IPS DF 19.7 (cell line): Measurements from ENCODE around the gene PTTG1IP.

ENCODE experiments used
- DNase-seq: peaks from one replicate; pipeline ENCODE4 v3.0.0-alpha.2; 2013; ENCODE audit warnings: low read depth, low spot score

PTTG1IP gene

DNA sequence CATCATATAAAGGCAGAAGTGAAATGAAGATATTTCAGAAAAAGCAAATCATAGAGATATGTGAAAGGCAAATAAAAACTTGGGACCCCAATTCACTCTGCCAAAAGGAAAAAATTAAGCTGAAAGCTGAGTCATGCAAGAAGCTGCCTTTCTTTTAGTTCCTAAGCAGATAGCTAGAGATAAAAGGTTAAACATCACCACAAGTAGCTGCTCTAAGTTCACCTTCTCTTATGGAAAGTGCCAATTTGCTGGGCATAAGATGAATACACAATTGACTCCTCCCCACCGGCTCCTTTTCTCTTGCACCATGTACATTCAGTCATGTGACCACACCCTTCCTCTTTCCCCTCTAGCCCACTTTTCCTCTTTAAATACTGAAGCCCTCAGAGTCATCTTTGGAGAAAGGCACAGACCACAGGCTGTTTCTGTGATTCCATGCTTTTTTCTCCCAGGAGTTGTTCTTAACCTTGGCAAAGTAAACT, 50.3 kb downstream of the PTTG1IP start:
- no peak for DNase-seq

DNA sequence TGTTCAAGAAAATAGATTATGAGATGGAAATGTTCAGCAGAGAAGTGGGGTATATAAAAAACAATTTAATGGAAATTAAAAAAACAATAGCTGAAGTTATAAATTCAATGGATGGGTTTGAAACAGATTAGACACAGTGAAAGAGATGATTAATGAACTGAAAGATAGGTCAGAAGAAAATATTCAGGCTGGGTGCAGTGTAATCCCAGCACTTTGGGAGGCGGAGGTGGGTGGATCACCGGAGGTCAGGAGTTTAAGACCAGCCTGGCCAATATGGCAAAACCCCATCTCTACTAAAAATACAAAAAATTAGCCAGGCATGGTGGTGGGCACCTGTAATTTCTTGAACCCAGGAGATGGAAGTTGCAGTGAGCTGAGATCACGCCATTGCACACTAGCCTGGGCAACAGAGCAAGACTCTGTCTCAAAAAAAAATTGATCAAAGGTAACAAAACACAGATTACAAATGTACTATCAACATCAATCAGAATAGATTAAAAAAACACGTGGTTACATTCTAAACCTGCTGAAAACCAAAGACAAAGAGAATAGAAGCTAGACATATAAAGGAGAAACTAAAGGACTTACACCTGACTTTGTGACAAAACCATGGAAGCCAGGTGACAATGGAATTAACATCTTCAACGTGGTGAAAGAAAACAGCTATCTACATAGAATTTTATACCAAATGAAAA, 50.9 kb downstream of the PTTG1IP start:
- DNase-seq = no peak

DNA sequence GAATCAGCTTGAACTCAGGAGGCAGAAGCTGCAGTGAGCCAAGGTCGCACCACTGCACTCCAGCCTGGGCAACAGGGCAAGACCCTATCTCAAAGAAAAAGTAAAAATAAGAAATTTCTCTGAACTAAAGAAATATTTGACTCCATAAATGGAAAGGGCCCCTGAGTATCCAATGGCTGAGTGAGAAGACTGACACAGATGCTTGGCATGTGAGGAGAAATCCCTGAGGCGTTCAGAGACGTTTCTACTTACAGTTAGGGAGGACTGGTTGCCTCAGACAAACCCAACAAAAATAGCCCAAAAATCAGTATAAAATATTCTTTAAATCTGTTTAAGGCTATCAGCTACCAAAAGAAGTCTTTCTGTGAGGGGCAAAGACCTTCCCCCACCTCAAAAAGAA, 52.6 kb downstream of the PTTG1IP start:
- DNase-seq = no peak

DNA sequence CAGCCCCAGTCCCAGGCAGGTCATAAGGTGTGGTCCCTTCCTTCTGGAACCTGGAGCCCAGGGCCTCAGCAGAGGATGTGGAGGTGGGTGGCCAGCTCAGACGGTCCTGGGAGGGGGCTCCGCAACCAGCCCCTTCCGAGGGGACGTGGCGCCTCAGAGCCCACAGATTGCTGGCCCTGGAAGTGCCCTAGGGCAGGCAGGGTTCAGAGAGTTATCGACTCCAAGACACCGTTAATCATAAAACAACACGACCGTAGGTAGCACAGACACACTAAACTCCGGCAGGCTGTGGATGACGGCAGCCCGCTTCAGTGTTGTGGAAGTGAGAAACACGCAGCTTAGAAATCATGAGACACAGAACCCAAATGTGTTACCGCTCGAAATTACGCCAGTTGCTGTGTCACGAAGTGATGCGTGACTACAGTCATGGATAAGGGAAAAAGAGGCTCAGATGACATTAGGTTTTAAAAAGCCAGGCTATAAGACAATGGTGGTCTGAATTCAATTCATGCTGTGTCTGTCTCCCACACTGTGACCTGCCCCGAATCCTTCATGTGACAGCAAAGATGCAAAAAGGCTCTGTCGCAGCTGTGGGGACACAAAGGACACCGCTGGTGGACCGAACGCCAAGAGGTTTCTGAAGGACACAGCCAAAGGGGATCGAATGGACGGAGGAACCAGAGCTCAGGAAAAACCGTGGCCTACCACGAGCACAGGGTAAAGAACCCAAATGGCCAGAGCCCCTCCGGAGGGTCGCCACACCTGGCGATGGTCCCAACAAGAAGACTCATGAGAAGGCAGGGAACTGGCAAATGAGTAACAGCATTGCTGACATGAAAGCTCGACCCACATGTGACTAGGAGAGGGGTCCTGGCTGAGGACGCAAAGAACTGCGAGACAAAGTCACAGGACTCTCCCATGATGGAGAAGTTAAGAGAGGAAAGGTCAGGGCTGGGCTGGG, 53.9 kb downstream of the PTTG1IP start:
- DNase-seq = no peak

DNA sequence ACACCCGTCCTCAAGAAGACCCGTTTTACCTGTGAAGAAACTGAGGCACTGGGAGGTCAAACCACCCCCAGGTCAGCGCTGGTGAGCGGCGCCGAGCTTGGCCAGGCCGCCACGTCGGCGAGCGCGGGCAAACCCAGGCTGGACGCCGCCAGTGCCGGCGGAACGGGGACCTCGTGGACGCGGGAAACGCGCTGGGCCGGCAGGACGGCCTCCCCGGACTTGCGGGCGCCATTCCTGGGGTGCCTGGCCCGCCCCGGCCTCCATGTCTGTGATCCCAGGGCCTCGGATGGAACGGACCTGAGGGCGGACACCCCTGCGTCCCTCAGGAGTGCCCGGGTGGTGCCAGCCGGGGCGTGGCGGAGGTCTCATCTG, 54.9 kb downstream of the PTTG1IP start:
- no peak for DNase-seq

DNA sequence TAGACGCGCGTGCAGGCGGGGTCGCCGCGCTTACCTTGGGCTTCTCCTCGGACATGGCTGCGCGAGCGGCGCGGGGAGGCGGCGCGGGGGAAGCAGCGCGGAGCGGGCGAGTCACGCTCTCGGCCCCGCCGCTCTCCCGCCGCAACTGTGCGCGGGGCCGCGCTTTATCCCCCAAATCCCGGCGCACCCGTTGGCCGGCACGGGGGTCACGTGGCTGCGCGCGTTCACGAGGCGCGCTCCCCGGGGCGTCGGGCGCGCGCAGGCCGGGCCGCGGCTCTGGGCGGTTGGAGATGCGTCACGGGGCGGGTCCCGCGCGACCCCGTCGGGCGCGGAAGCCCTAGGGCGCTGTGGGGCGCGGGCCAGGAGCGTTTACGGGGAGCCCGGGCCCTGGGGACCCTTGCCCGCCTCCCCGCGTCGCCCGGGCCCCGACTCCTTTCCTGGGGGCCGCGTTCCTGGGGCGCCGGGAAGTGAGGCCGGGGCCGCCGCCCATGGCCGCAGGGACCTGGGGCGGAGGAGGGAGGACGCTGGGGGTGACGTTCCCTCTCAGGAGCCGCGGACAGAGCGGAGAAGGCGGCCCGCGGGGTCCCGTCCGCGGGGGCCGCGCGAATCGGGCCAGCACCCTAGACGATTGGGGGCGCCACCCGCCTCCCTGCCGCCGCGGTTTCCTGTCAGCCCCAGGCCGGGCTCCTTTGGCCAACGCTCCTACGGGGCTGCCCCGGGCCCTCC, 55.4 kb downstream of the PTTG1IP start, which contains the start of gene SUMO3:
Gene SUMO3, minus strand, starts transcription at position 149 of the 726 bp plus-strand sequence. Its CDS starts 94 bp downstream, at position 55.
- no peak for DNase-seq

DNA sequence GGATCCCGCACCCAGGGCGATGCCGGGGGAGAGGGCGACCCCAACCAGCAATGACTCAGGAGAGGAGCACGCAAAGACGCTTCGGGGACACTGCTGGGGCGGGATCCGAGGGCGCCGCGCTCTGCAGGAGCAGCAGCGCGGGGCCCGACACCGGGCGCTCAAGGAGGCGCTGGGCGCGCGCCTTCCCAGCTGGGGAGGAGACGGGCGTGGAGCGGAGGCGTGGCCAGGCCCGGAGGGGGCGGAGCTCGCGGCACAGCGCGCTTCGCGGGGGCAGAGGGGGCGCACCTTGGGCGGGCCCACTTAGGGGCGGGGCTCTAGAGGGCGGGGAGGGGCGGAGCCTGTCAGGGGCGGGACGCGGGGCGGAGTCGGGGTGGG, 56.0 kb downstream of the PTTG1IP start:
- DNase-seq = no peak

DNA sequence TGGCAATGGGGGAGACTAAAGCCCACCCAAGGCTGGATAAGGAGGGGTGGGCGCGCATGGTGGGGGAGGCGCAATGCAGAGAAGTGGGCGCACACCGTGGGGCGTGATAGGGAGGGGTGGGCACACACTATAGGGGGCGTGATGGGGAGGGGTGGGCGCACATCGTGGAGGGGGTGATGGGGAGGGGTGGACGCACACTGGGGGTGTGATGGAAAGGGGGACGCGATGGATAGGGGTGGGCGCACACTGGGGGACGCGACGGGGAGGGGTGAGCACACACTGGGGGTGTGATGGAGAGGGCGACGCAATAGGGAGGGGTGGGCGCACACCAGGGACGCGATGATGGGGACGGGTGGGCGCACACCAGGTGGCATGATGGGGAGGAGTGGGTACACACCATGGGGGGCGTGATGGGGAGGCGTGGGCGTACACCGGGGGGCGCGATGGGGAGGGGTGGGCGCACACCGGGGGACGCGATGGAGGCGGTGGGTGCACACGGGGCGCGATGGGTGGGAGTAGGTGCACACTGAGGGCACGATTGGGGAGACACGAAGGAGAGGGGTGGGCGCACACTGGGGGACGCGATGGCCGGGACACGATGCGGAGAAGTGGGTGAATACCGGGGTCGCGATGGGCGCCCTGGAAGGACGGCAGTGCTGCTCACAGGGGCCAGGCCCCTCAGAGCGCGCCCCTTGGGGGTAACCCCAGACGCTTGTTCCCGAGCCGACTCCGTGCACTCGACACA, 56.6 kb downstream of the PTTG1IP start:
- DNase-seq = no peak

DNA sequence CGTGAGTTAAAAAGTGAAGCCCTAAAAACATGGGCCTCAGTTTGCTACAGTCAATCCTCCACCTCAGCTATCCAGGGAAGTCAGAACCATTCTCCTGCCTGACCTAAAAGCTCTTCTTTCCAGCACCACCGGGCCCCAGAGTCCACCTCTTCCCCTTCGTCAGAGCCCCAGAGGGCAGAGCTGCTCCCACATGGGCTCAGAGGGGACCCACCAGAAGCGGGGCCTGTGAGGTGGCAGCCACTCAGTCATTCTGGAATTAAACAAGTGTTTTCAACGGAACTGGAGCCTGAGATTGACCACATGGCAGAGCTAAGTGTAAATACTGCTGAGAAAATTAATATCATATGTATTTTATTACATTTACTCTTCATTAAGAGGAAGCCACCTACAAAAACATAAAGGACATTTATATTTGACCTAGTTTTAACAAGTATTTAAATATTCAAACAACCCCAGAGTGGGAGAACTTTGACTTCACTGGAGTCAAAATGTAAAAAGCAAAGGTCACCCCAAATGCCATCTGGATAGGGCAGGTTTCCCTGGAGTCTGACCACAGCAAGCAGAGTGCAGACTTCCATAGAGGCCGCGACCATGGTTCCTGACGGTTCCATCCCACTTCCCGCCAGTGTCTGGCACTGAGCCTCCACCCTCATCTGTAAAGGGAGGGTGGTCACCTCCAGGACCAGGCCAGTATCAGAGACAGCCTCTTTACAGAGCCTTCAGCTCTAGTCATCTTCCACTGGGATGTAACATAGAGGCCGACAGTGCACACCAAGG, 57.5 kb downstream of the PTTG1IP start:
- DNase-seq = no peak

DNA sequence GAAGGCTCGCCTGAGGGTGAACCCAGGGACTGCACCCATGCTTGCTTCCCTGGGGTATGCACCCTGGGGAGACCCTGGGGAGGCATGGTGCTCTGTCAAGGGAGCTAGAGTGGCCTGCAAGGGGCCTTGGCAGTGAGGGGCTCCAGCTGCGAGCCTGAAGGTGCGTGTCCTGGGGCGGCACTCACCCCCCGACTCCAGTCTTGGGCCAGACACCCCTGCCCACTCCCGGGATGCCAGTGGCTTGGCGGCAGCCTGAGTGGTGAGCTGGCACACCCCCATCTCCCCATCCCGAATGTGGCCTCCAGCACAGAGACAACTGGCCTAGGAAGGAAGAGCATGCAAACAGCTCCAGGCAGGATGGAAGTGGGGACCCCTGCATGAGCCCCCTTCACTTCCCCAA, 58.3 kb downstream of the PTTG1IP start:
- DNase-seq = no peak

DNA sequence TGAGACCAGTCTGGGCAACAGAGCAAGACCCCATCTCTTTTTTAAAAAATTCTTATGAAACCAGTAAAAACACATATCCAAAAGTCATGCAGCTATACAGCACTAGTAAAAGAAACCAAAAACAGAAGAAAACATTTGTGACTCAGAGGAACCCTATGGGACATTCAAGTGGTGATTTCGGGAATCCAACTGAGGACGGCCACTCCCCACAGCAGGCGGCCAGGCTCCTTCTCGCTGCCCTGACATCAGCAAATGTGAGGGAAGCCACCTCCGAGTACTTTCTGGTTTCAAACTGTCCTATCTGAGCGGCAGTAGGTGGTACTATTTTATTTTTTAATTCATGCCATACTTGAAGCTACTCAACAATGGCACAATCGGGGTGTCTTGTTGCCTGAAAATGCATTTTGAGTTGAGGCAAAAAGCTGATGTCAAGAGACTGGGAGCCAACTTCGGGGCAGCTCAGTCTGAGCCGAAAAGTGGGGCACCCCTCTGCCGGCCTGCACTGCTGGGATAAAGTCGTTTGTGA, 58.9 kb downstream of the PTTG1IP start:
- no peak for DNase-seq

DNA sequence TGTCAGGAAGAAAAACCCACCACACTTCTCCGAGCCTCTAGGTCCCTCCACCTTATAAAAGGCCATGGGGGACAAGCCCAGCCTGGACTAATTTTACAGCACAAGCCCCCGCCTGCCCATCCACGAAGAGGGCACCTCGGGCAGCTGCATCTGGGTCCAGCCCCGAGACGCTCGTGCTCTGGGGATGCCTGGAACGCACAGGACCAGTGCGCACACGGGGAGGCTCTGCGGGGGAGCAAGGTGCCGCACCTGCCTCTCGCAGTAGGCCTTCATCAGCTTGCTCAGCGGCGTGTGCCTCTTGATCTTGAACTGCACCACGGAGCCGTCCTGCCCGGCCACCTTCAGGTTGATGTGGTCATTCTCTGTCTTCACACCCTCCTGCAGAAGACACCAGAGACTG, 59.8 kb downstream of the PTTG1IP start:
- DNase-seq = no peak

DNA sequence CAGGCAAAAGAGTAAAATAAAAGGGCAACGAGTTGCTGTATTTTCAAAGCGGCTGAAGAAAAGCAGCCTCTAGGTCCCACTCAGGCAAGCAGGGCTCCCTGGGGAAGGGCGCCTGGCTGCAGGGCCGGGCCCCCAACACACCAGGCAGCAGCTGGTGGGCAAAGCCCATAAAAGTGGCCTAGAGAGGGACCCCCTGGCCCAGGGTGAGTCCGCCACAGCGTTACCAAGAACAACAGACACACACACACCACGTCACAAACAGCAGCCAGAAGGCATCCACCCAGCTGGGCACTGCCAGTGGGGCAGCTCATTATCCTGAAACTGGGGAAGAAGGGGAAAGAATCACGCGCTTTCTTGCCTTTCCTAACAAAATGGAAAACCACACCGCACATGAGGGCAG, 60.3 kb downstream of the PTTG1IP start:
- no peak for DNase-seq

DNA sequence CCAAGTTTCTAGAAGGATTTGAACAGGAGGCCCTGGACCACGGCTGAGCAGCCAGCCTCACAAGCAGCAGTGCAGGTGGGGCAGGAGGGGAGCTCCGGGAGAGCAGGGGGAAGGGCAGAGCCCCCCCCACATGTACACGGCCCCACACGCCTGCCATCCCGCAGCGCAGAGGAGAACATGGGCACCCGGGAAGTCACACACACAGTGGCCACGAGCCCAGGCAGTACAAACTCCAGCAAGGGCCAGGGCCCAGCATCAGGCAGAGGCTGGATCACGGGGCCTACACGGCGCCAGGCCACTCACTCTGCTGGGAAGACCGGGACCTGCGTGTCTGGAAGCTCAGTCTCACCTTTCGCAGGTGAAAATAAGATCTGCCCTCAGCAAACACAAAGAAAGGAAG, 60.9 kb downstream of the PTTG1IP start:
- DNase-seq = no peak

DNA sequence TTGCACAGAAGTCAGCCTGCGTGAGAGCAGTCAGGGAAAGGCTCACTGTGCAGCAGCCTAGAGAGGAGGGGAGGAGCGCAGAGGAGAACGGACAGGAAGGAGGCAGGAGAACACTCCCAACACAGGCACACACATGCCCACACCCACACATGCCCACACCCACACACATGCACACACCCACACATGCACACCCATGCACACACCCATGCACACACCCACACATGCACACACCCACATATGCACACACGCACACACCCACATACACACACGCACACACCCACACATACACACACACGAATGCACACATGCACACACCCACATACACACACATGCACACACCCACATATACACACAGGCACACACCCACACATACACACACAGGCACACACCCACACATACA, 62.7 kb downstream of the PTTG1IP start:
- DNase-seq = no peak

DNA sequence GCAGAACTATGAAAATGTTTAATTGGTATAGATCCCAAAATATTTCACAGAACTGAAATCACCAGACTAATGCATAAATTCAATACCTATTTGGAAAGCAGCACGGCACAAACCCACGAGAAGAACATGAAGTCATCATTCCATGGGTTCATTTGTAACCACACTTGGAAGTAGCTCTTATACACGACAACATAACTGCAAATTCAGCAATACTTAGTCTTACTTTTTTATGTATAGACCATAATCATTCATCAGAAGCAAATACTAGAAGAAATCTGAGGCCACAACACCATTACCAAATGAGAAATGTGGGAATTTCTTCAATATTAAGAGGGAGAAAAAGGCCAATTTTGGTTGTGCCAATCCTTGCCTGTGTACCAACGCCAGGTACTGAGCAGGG, 67.6 kb downstream of the PTTG1IP start:
- DNase-seq = no peak

DNA sequence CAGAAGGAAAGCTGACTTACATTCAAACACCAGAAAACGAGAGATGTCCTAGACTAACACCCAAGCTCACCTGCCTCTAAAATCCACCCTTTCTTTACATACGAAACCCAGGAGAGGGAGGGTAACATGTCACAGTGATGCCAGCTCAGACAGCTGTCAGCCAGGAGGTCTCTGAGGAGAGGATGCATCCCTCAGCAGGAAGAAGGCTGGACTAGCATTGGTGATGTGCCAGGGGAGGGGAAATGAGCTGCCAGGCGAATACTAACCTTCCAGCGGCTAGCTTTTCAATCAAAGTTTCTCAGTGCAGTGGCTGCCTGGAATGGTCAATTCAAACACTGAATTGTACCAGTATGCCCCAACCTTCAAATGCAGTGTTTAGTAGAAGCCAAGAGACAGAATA, 68.3 kb downstream of the PTTG1IP start:
- no peak for DNase-seq

DNA sequence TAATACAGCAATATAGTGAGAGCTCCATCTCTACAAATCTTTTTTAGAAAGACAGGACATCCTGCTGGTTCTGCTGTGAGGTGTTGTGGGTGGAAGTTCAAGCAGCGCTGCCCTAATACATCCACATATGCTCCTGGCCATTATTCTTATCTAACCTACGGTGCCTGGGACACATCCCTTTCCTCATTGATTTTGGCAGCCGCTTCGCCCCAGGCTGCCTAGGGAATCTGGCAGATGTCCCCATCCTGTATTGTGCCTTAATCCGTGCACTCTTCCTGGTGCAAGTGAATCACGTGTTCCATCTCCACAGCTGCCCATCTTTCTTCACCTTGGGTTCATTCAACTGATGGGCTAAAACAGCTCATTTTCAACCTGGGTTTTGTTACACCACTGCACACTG, 68.7 kb downstream of the PTTG1IP start:
- no peak for DNase-seq

DNA sequence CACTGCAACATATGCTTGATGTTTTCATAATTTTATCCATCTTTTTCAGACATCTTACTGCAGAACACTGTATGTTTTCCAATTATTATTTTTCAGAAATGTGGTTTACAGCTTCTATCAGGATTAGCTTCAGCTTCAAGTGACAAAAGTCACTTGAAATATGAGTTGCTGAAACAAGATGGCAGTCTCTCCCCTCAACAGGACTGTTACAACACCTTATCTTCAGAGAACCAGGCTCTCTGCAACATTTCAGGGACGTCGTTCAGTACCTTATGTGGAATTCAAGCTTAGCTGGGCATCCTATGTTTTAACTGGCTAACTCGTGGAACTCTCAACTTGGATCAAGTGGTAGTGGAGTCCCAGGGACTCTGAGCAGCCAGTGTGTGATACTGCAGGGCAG, 69.8 kb downstream of the PTTG1IP start:
- no peak for DNase-seq

DNA sequence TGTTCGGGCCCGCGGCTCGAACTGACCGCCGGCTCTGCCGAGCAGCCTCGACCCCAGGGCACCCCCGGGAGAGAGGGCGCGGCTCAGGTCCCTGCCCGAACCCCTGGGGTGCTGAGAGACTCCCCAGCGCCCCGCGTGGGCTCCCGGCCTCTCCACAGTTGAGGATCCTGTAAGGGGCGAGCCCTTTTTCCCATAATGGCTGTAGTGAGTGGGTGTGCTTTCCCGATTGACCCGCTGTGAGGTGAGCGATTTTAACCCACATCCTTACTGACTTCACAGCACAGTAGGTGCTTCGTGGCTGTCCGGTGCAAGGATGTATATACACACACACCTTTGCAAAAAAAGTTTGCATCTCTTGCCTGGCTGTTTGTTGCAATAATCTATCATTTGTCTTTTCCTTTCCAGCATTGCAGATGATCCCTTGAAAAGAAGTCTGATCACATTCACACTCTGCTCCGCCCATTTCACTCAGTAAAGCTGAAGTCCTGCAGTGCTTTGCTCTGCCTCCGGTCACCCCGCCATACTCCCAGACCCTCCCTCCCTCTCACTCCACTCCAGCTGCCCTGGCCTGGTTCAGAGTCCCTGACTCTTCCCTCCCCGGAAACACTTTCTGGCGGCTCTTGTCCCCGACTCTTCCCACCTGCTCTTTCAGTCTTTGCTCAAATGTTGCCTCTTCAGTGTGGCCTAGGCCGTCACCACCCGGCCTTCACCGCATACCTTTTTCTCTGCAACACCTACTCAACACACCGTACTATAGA, 70.9 kb downstream of the PTTG1IP start:
- DNase-seq = no peak
